Measurements from ENCODE around the gene C1GALT1C1L. TPM values are rescaled to one million over a fixed set of nuclear protein-coding genes. Genes with fewer than 3 reads are reported as not detected.
A peak's percentile ranks its signal among the peaks of the same experiment; 100 is the strongest.

Gene C1GALT1C1L
- total and polyA plus RNA-seq, 2 experiments from 2014 or later = 0.41 TPM; not detected in 1

DNA sequence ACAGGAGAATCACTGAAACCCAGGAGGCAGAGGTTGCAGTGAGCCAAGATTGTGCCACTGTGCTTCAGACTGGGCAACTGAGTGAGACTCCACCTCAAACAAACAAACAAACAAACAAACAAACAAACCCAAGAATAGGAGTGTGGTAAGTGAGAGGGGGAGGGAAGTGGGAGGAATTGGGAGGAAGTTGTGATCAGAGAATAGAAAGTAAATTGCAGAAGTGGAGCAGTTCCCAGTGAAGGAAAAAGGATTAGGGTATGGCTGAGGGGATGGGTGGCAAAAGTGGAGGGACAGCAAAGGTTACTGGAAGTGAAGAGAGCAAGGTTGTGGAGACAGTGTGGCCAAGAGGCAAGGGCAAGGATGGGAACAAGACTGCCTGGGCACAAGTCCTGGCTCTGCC lies 41.1 kb upstream of the C1GALT1C1L start:
- Histone ChIP-seq H3K9ac (no peak overlapping the region), H3K79me2 (ENCODE audit: insufficient read depth) (no peaks in the 10 kb centered on the region)

DNA sequence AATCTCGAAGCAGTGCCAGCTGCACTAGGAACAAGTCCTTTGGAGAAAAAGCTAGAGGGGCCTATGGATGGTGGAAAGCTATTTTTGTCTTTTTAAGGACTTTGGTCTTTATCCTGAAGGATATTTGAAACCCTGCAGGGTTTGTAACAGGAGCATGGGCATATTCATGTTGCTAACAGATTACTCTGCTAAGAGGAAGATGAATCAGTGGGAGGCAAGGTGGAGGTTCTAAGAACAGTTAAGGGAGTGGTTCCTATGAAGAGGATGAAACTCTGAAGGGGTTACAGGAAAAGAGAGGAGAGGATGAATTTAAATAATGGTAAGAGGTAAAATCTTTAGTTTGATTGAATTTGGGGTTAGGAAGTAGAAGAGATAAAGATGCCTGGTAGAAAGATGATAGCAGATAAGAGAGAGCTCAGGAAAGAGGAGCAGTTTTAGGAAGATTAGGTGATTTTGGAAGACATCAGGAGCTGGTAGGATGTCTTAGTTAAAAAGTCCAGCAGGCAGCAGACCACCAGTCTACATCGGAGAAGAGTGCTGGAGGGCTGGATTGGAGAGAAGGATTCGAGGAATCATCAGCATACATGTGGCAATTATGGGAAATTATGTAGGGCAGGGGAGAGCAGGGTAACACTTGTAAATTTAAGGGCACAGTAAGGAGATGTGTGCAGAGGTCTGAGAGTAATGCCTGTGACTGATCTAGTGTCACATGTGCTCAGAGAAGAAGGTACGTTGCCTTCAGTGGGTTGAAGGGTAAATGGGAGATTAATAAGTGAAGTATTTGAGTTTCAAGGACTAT lies 39.3 kb upstream of the C1GALT1C1L start:
- Histone ChIP-seq H3K36me3 (ENCODE audit: low read depth) (no peaks in the 10 kb centered on the region), H3K4me1 (ENCODE audit: insufficient read depth) (peaks cover 25% of the 10 kb centered on the region), H3K79me2 (ENCODE audit: insufficient read depth) (no peaks in the 10 kb centered on the region), H4K20me1 (ENCODE audit: insufficient read depth) (no peaks in the 10 kb centered on the region), H2AFZ (no peak overlapping the region), H3K27me3 (replicated peaks; ENCODE audit: insufficient read depth) (no peaks in the 10 kb centered on the region), H3K9ac (no peak overlapping the region), H3K27ac (no peak overlapping the region), H3K9me3 (ENCODE audit: low read depth) (no peaks in the 10 kb centered on the region), H3K9me2 (ENCODE audit: insufficient read depth) (no peaks in the 10 kb centered on the region), H3F3A (ENCODE audit: insufficient read depth) (peaks cover 15% of the 10 kb centered on the region), H3K4me3 (no peak overlapping the region), H3K4me2 (ENCODE audit: unreplicated experiment) (no peak overlapping the region)
- in situ Hi-C loops (cut with MboI) = no loop called here
- WGBS, 2 experiments (ENCODE audit: low coverage in 1 of 2, low lambda C conversion rate in 2 of 2, missing lambda C conversion rate in 2 of 2) = 94 to 99% methylated on average over 4 of the region's 4 CpGs
- DNase-seq = no peak
- TF ChIP-seq EZH2 (IDR thresholded peaks at IDR 0.05; ENCODE audit: insufficient read depth, poor library complexity, severe bottlenecking) (no peak), EZH2phosphoT487 (IDR thresholded peaks at IDR 0.05; ENCODE audit: insufficient read depth, low read depth) (no peak)

More for the DNA sequence above, 41.1 kb upstream of the C1GALT1C1L start:
- H3K4me3 ChIP-seq = no peak overlapping the region
- H3K9me3 ChIP-seq (ENCODE audit: low read depth) = no peaks in the 10 kb centered on the region
- peaks cover 25% of the 10 kb centered on the region for H3K4me1 ChIP-seq (ENCODE audit: insufficient read depth)
- peaks cover 15% of the 10 kb centered on the region for H3F3A ChIP-seq (ENCODE audit: insufficient read depth)
- H3K36me3 ChIP-seq (ENCODE audit: low read depth) = no peaks in the 10 kb centered on the region
- TF ChIP-seq EZH2 (IDR thresholded peaks at IDR 0.05; ENCODE audit: insufficient read depth, poor library complexity, severe bottlenecking) (no peak), EZH2phosphoT487 (IDR thresholded peaks at IDR 0.05; ENCODE audit: insufficient read depth, low read depth) (no peak)
- H3K27me3 ChIP-seq (replicated peaks; ENCODE audit: insufficient read depth) = no peaks in the 10 kb centered on the region
- no peak for DNase-seq
- H4K20me1 ChIP-seq (ENCODE audit: insufficient read depth) = no peaks in the 10 kb centered on the region
- no peak overlapping the region for H2AFZ ChIP-seq
- H3K4me2 ChIP-seq (ENCODE audit: unreplicated experiment) = no peak overlapping the region
- H3K27ac ChIP-seq = no peak overlapping the region
- in situ Hi-C loops (cut with MboI) = no loop called here
- no peaks in the 10 kb centered on the region for H3K9me2 ChIP-seq (ENCODE audit: insufficient read depth)

GRCh38 chr2:43714164-43714563 lies 37.9 kb upstream of the C1GALT1C1L start:
- 0 out of 2 replicates have a peak overlapping the region, but pooled peaks have one; percentile 2 for H3K9ac ChIP-seq
- peak; percentile 77 for DNase-seq
- no peaks in the 10 kb centered on the region for H3K27me3 ChIP-seq (replicated peaks; ENCODE audit: insufficient read depth)
- no peaks in the 10 kb centered on the region for H3K36me3 ChIP-seq (ENCODE audit: low read depth)
- peak overlapping the region; percentile 28 for H3K27ac ChIP-seq
- peak overlapping the region; percentile 63 for H3K4me2 ChIP-seq (ENCODE audit: unreplicated experiment)
- H3K4me1 ChIP-seq (ENCODE audit: insufficient read depth) = peaks cover 28% of the 10 kb centered on the region
- H3F3A ChIP-seq (ENCODE audit: insufficient read depth) = peaks cover 15% of the 10 kb centered on the region
- no peaks in the 10 kb centered on the region for H3K79me2 ChIP-seq (ENCODE audit: insufficient read depth)
- H4K20me1 ChIP-seq (ENCODE audit: insufficient read depth) = no peaks in the 10 kb centered on the region
- H3K9me2 ChIP-seq (ENCODE audit: insufficient read depth) = no peaks in the 10 kb centered on the region
- no peaks in the 10 kb centered on the region for H3K9me3 ChIP-seq (ENCODE audit: low read depth)
- in situ Hi-C loops (cut with MboI) = no loop called here
- no peak for TF ChIP-seq EZH2phosphoT487 (IDR thresholded peaks at IDR 0.05; ENCODE audit: insufficient read depth, low read depth)
- no peak for TF ChIP-seq EZH2 (IDR thresholded peaks at IDR 0.05; ENCODE audit: insufficient read depth, poor library complexity, severe bottlenecking)
- peak overlapping the region; percentile 30 for H3K4me3 ChIP-seq
- 0 to 2% methylated on average over 2 of the region's 2 CpGs for whole genome bisulfite sequencing, 2 experiments (ENCODE audit: low coverage in 1 of 2, low lambda C conversion rate in 2 of 2, missing lambda C conversion rate in 2 of 2)
- peak overlapping the region; percentile 6; the same call in 1 of the 2 replicates for H2AFZ ChIP-seq

DNA sequence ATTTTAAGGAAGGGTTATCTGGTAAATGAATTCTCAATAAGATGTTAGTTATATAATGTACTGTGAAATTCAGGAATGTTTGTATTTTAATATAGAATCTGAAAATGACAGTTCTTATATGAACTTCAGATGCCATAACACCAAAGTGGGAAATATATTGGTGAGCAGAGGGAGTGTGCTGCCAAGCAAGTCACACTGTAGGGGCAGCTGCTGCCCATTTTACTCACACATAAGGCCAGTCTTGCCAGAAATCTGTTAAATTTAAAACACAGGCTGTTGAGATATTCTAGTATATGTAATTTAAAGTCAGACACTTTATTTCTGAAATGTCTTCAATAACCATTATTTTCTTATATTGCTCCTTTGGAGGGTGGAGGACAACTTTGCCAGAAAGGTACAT lies 34.6 kb upstream of the C1GALT1C1L start:
- H3K79me2 ChIP-seq (ENCODE audit: insufficient read depth) = no peaks in the 10 kb centered on the region
- H3K4me3 ChIP-seq = no peak overlapping the region
- no peaks in the 10 kb centered on the region for H3K9me3 ChIP-seq (ENCODE audit: low read depth)
- H3K36me3 ChIP-seq (ENCODE audit: low read depth) = no peaks in the 10 kb centered on the region
- in situ Hi-C loops (cut with MboI) = no loop called here
- TF ChIP-seq EZH2 (IDR thresholded peaks at IDR 0.05; ENCODE audit: insufficient read depth, poor library complexity, severe bottlenecking) (no peak), EZH2phosphoT487 (IDR thresholded peaks at IDR 0.05; ENCODE audit: insufficient read depth, low read depth) (no peak)
- H3K27me3 ChIP-seq (replicated peaks; ENCODE audit: insufficient read depth) = no peaks in the 10 kb centered on the region
- no peaks in the 10 kb centered on the region for H3K9me2 ChIP-seq (ENCODE audit: insufficient read depth)
- no peak for DNase-seq
- H4K20me1 ChIP-seq (ENCODE audit: insufficient read depth) = no peaks in the 10 kb centered on the region
- no peak overlapping the region for H2AFZ ChIP-seq
- H3K27ac ChIP-seq = no peak overlapping the region
- peaks cover 45% of the 10 kb centered on the region for H3K4me1 ChIP-seq (ENCODE audit: insufficient read depth)
- H3K9ac ChIP-seq = no peak overlapping the region
- peaks cover 15% of the 10 kb centered on the region for H3F3A ChIP-seq (ENCODE audit: insufficient read depth)
- H3K4me2 ChIP-seq (ENCODE audit: unreplicated experiment) = no peak overlapping the region

- H3F3A ChIP-seq (ENCODE audit: insufficient read depth) = peaks cover 6% of the 10 kb centered on the region
- H3K9ac ChIP-seq = no peak overlapping the region
- no peaks in the 10 kb centered on the region for H3K79me2 ChIP-seq (ENCODE audit: insufficient read depth)
- H2AFZ ChIP-seq = no peak overlapping the region
- H3K27ac ChIP-seq = no peak overlapping the region
- peak; percentile 9 for DNase-seq
- H3K9me3 ChIP-seq (ENCODE audit: low read depth) = no peaks in the 10 kb centered on the region
- in situ Hi-C loops (cut with MboI) = no loop called here
- no peaks in the 10 kb centered on the region for H3K27me3 ChIP-seq (replicated peaks; ENCODE audit: insufficient read depth)
- H3K4me1 ChIP-seq (ENCODE audit: insufficient read depth) = peaks cover 31% of the 10 kb centered on the region
- TF ChIP-seq EZH2 (IDR thresholded peaks at IDR 0.05; ENCODE audit: insufficient read depth, poor library complexity, severe bottlenecking) (no peak), EZH2phosphoT487 (IDR thresholded peaks at IDR 0.05; ENCODE audit: insufficient read depth, low read depth) (no peak)
- H3K9me2 ChIP-seq (ENCODE audit: insufficient read depth) = no peaks in the 10 kb centered on the region
- H3K36me3 ChIP-seq (ENCODE audit: low read depth) = no peaks in the 10 kb centered on the region
- H4K20me1 ChIP-seq (ENCODE audit: insufficient read depth) = no peaks in the 10 kb centered on the region
- no peak overlapping the region for H3K4me3 ChIP-seq
- H3K4me2 ChIP-seq (ENCODE audit: unreplicated experiment) = no peak overlapping the region
Measured at GRCh38 chr2:43708891-43709290, 32.7 kb upstream of the C1GALT1C1L start.
